ENCODE measurements around the gene TMEM106B.
A peak's percentile ranks its signal among the peaks of the same experiment; 100 is the strongest.
"Not testable (repeated sequence)": the region's sequence is repeated elsewhere in the genome, so short reads cannot be mapped to it uniquely, and the experiment has no call there.

TMEM106B gene

GRCh38 chr7:12211054-12211710 is at the start of gene TMEM106B:
TMEM106B (plus strand) TSS chr7:12211294; CDS start chr7:12214811, 3,517 bp downstream.
- peak; percentile 90 for DNase-seq (ENCODE audit: low read depth)

GRCh38 chr7:12162415-12163113 is 48.5 kb upstream of the TMEM106B start:
- peak; percentile 55 for DNase-seq (ENCODE audit: low read depth)

DNA sequence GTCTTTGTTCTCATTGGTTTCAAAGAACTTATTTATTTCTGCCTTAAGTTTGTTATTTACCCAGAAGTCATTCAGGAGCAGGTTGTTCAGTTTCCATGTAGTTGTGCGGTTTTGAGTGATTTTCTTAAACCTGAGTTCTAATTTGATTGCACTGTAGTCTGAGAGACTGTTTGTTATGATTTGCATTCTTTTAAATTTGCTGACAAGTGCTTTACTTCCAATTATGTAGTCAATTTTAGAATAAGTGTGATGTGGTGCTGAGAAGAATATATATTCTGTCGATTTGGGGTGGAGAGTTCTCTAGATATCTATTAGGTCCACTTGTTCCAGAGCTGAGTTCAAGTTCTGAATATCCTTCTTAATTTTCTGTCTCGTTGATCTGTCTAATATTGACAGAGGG is 43.0 kb upstream of the TMEM106B start:
- not testable (repeated sequence) for DNase-seq (ENCODE audit: low read depth)

DNA sequence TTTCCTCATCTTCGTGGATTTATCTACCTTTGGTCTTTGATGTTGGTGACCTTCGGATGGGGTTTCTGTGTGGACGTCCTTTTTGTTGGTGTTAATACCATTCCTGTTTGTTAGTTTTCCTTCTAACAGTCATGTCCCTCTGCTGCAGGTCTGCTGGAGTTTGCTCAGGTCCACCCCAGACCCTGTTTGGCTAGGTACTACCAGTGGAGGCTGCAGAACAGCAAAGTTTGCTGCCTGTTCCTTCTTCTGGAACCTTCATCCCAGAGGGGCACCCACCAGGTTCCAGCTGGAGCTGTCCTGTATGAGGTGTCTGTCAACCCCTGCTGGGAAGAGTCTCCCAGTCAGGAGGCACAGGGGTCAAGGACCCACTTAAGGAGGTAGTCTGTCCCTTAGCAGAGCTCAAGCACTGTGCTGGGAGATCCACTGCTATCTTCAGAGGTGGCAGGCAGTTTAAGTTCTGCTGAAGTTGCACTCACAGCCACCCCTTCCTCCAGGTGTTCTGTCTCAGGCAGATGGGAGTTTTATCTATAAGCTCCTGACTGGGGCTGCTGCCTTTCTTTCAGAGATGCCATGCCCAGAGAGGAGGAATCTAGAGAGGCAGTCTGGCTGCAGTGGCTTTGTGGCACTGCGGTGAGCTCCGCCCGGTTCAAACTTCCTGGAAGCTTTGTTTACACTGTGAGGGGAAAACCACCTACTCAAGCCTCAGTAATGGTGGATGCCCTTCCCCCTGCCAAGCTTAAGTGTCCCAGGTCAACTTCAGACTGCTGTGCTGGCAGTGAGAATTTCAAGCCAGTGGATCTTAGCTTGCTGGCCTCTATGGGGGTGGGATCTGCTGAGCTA is 40.9 kb upstream of the TMEM106B start:
- not testable (repeated sequence) for DNase-seq (ENCODE audit: low read depth)

GRCh38 chr7:12173671-12174070 is 37.4 kb upstream of the TMEM106B start:
- no peak for DNase-seq (ENCODE audit: low read depth)

DNA sequence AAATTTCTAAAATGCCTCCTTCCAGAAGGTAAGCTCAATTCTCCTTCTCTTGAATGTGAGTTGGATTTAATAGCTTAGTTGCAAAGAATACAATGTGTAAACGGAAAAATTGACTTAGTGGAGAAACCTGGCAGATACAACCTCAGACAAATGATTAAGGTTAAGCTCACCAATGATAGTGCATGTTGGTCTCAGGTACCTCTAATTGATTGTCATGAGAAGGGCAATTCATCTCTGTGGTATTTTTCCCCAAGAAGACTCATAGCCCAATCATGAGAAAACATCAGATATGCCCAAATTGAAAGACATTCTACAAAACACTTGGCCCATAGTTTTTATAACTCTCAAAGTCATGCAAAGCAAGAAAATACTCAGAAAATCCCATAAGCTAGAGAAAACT is 36.2 kb upstream of the TMEM106B start:
- DNase-seq (ENCODE audit: low read depth): peak; percentile 3

DNA sequence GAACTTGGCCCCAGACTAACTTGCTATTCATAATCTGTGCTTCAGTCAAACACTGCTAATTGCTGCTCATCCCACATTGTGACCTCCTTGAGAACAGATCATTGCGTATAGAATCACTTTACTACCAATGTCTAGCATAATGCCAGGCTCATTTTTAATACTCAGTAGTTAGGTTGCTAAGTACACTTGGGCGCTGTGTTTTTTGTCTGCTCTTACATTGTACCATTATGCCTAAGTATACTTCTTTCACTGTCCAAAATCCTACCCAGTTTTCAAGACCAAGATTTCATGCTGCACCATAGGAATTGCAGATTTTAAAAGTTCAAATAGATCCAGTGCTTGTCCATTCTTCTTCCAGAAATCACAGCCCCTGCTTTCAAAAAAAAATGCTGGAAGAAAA is 32.8 kb upstream of the TMEM106B start:
- DNase-seq (ENCODE audit: low read depth): no peak

DNA sequence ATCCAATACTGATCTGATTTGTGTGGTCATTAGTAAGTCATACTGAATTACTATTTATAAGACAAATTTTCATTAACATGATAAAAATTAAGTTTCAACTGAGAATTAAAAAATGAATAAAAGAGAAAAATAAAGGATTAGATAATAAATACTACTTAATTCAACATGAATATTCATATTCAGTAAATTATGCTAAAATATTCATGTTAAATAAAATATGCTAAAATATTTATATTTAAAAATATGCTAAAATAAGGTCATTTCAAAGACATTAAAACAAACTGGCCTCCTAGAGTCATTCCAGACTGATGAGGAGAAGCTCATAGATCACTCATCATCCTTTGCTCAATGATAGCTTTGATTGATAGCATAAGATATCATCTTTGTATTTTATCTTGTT is 16.7 kb upstream of the TMEM106B start:
- no peak for DNase-seq (ENCODE audit: low read depth)

DNA sequence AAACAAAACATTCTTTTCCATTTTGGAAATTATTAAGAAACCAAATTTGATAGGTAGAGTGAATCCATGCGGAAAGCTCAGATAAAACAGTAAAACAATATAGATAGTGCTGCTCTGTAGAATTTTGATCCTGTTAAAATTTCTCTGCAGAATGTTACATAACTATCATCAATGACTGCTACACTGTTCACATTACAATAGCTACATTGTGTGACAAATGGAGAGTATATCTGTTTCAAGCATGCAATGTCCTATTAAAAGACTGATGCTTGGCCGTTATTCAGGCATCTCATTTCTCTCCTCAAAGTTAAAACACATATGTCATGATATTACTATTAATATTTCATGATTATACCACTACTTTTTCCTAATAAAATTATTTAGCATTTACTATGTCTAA is 14.7 kb upstream of the TMEM106B start:
- no peak for DNase-seq (ENCODE audit: low read depth)

DNA sequence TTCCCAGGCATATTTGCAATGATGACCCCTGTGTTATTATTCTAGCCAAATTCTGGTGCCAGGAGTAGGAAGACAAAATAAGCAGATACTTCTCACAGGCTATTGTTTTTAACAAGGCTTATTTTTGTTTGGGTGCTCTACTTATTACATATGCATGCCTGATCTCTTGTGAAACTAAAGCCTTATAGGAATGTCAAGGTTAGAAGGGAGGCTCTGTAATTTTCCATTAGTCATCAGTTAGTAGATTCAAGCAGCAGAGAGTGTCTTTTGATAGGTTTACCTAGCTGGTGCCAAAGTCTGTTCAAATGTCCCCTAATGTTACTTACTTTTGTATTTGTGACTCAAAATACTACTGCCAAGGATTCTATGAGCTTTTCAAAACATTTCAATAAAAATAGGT is 11.7 kb upstream of the TMEM106B start:
- peak; percentile 76 for DNase-seq (ENCODE audit: low read depth)

DNA sequence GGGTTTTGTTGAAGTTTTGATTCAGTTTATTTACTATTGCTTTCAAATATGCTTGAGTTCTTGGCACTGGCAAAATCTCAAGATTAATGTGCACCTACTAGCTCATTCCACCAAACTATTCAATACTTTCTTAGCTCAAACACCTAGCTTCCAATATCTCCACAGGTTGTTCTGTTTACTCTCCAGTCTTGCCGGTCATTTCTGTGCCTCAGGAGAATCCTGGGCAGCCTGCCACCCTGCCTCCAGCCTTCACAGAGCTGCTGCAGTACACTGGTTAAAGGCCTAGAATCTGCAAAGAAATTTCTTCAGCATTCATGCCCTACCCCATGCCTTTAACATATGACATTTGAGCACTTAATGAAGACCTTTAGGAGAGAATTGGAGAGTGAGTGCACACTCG is 4.0 kb upstream of the TMEM106B start:
- DNase-seq (ENCODE audit: low read depth): no peak

DNA sequence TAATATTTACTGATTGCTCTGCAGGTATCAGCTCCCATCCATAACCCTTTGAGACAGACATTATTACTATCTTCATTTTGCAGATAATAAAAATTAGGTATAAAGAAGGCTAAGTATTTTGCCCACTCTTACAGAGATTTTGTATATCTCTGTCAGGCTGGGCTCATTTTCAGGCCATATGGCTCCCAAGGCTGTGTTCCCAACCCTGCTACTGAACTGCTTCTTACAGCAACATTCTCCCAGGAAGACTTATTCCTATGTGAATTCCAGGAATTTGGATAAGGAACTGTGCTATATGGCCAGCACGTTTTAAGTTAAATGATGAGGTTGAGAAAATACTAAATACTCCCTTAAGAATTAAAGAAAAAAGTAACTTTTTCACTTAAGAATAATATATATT is 1.9 kb upstream of the TMEM106B start:
- DNase-seq (ENCODE audit: low read depth): no peak

- no peak for DNase-seq (ENCODE audit: low read depth)
Measured at GRCh38 chr7:12210179-12211053, 678 bp upstream of the TMEM106B start.

- peak; percentile 10 for DNase-seq (ENCODE audit: low read depth)
Measured at GRCh38 chr7:12211711-12212485, 804 bp downstream of the TMEM106B start.

GRCh38 chr7:12217311-12217710 is 6.2 kb downstream of the TMEM106B start:
- no peak for DNase-seq (ENCODE audit: low read depth)

DNA sequence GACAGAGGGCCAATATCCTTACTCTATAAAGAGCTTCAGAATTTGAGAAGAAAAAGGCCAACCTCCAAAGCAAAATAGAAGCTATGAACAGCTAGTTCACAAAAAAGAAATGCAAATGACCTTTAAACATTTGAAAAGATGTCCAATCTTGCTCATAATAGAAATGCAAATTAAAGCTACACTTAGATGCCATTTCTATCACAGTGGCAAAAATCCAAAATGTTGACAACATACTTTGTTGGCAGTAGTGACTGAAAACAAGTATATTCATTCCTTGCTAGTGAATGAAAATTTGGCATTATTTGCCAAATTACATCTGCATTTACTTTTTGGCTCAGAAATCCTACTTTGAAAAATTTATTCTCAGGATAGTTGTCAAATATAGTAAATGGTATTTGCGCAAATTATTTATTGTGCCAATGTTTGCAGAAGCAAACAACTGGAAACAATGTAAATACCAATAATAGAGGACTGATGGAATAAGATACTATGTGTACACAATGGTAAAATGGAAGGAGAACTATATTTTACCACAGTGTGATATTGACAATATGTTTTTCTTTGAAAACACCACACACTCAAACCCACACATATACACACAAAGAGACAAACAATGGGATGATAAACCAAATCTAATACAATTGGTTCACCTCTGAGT is 9.4 kb downstream of the TMEM106B start:
- DNase-seq (ENCODE audit: low read depth): no peak

GRCh38 chr7:12221414-12221813 is 10.3 kb downstream of the TMEM106B start:
- peak; percentile 66 for DNase-seq (ENCODE audit: low read depth)

GRCh38 chr7:12222889-12223579 is 11.9 kb downstream of the TMEM106B start:
- no peak for DNase-seq (ENCODE audit: low read depth)

DNA sequence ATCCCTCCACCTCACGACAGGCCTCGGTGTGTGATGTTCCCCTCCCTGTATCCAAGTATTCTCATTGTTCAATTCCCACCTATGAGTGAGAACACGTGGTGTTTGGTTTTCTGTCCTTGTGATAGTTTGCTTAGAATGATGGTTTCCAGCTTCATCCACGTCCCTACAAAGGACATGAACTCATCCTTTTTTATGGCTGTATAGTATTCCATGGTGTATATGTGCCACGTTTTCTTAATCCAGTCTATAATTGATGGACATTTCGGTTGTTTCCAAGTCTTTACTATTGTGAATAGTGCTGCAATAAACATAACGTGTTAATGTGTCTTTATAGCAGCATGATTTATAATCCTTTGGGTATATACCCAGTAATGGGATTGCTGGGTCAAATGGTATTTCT is 13.9 kb downstream of the TMEM106B start:
- not testable (repeated sequence) for DNase-seq (ENCODE audit: low read depth)

DNA sequence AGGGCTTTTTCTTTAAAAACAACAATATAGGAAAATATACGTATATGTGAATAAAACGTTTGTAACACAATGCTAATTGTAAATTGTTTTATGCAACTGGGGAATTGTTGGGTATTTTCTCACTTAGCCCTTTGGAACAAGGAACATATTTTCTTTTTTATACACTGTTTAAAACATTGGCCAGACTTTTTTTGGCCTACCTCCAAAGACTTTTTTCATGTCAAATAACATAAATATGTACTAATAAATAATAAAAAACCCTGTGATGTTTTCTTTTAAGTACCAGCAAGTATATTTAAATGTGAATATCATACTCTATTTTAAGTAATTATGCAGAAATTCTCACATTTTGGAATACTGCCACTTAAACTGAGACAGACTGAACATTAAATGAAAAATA is 15.7 kb downstream of the TMEM106B start:
- no peak for DNase-seq (ENCODE audit: low read depth)
